ENCODE results near the gene CDC23. TPM values are rescaled to one million over a fixed set of nuclear protein-coding genes. Genes with fewer than 3 reads are reported as not detected.
"Not testable (repeated sequence)": the region's sequence is repeated elsewhere in the genome, so short reads cannot be mapped to it uniquely, and the experiment has no call there.

CDC23 gene
- total RNA-seq, 1 experiment from 2014 or later = 53.6 TPM

GRCh38 chr5:138159666-138160065, 53.5 kb downstream of the CDC23 start:
- DNase-seq (ENCODE audit: low spot score) = no peak
- in situ Hi-C loops (cut with HindIII; ENCODE audit: low sequenced_read_pairs) = no loop called here

GRCh38 chr5:138157626-138158025, 55.5 kb downstream of the CDC23 start:
- in situ Hi-C loops (cut with HindIII; ENCODE audit: low sequenced_read_pairs) = no loop called here
- DNase-seq (ENCODE audit: low spot score) = no peak

GRCh38 chr5:138155977-138156376, 57.1 kb downstream of the CDC23 start:
- in situ Hi-C loops (cut with HindIII; ENCODE audit: low sequenced_read_pairs); DNase-seq (ENCODE audit: low spot score): not testable (repeated sequence)

GRCh38 chr5:138149530-138149929, 63.6 kb downstream of the CDC23 start:
- in situ Hi-C loops (cut with HindIII; ENCODE audit: low sequenced_read_pairs) = no loop called here
- no peak for DNase-seq (ENCODE audit: low spot score)

GRCh38 chr5:138148811-138149210, 64.3 kb downstream of the CDC23 start:
- no peak for DNase-seq (ENCODE audit: low spot score)
- in situ Hi-C loops (cut with HindIII; ENCODE audit: low sequenced_read_pairs) = no loop called here

GRCh38 chr5:138143578-138143977, 69.5 kb downstream of the CDC23 start:
- DNase-seq (ENCODE audit: low spot score); in situ Hi-C loops (cut with HindIII; ENCODE audit: low sequenced_read_pairs): not testable (repeated sequence)

GRCh38 chr5:138141734-138142133, 71.4 kb downstream of the CDC23 start:
- in situ Hi-C loops (cut with HindIII; ENCODE audit: low sequenced_read_pairs) = no loop called here
- DNase-seq (ENCODE audit: low spot score) = no peak

GRCh38 chr5:138140268-138140667, 72.9 kb downstream of the CDC23 start:
- no peak for DNase-seq (ENCODE audit: low spot score)
- in situ Hi-C loops (cut with HindIII; ENCODE audit: low sequenced_read_pairs) = no loop called here

- no peak for DNase-seq (ENCODE audit: low spot score)
- in situ Hi-C loops (cut with HindIII; ENCODE audit: low sequenced_read_pairs) = no loop called here
Observed at GRCh38 chr5:138139781-138140090, 73.4 kb downstream of the CDC23 start.

GRCh38 chr5:138138949-138139780, 74.0 kb downstream of the CDC23 start, which contains the start of gene NME5:
NME5 (minus strand) TSS chr5:138139428; CDS start chr5:138138780, 648 bp downstream.
- peak; percentile 89 for DNase-seq (ENCODE audit: low spot score)
- in situ Hi-C loops (cut with HindIII; ENCODE audit: low sequenced_read_pairs) = no loop called here

Other genes with a start within 250 kb of the CDC23 start
- gene FAM13B, start 180.2 kb downstream of the CDC23 start, total RNA-seq (2014; rRNA removed; shearing (Covaris generic)) = 10.9 and 11.4 TPM in 2 replicates
- not detected in 2 replicates for gene WNT8A, start 129.3 kb downstream of the CDC23 start, total RNA-seq (2014; rRNA removed; shearing (Covaris generic))
- not detected in 2 replicates for gene NME5, start 73.9 kb downstream of the CDC23 start, total RNA-seq (2014; rRNA removed; shearing (Covaris generic))
- 36.8 and 47.4 TPM in 2 replicates for gene BRD8, start 34.7 kb downstream of the CDC23 start, total RNA-seq (2014; rRNA removed; shearing (Covaris generic))
- 30.7 and 51.0 TPM in 2 replicates for gene KIF20A, start 34.2 kb downstream of the CDC23 start, total RNA-seq (2014; rRNA removed; shearing (Covaris generic))
- gene GFRA3, start 61.3 kb upstream of the CDC23 start, total RNA-seq (2014; rRNA removed; shearing (Covaris generic)) = not detected in 2 replicates
- 39.8 and 57.5 TPM in 2 replicates for gene CDC25C, start 118.5 kb upstream of the CDC23 start, total RNA-seq (2014; rRNA removed; shearing (Covaris generic))
- gene FAM53C, start 124.9 kb upstream of the CDC23 start, total RNA-seq (2014; rRNA removed; shearing (Covaris generic)) = 57.3 and 76.4 TPM in 2 replicates
- 56.3 and 72.0 TPM in 2 replicates for gene KDM3B, start 139.4 kb upstream of the CDC23 start, total RNA-seq (2014; rRNA removed; shearing (Covaris generic))
- 23.9 and 35.9 TPM in 2 replicates for gene REEP2, start 225.7 kb upstream of the CDC23 start, total RNA-seq (2014; rRNA removed; shearing (Covaris generic))

All from G401 (cell line).